ENCODE data around the gene PRPF40A. TPM values are rescaled to one million over a fixed set of nuclear protein-coding genes. Genes with fewer than 3 reads are reported as not detected.

The PRPF40A gene
- total RNA-seq, 2 donors from 2014 or later = 190 to 222 TPM

GRCh38 chr2:152762202-152762601 is 44.9 kb upstream of the PRPF40A start:
- H3K27ac Mint-ChIP-seq = peak overlapping the region; percentile 92
- H3K36me3 ChIP-seq (ENCODE audit: control insufficient read depth, insufficient read depth, low read length) = peaks cover 49% of the 10 kb centered on the region
- H3K36me3 Mint-ChIP-seq (ENCODE audit: low read depth) = peaks cover 48% of the 10 kb centered on the region
- H3K4me3 Mint-ChIP-seq = no peak overlapping the region
- peaks cover 15% of the 10 kb centered on the region for H3K9me3 ChIP-seq (ENCODE audit: control insufficient read depth, low read length)
- H3K9me3 Mint-ChIP-seq = no peaks in the 10 kb centered on the region
- H3K27me3 ChIP-seq (ENCODE audit: control insufficient read depth, insufficient read depth, low read length, poor library complexity, severe bottlenecking) = no peaks in the 10 kb centered on the region
- H3K4me3 ChIP-seq (ENCODE audit: low read length) = no peak overlapping the region
- H3K9ac ChIP-seq (ENCODE audit: extremely low read depth, low read length, poor library complexity, severe bottlenecking) = no peak overlapping the region
- H3K27me3 Mint-ChIP-seq (ENCODE audit: insufficient read depth) = no peaks in the 10 kb centered on the region
- WGBS, 2 experiments (ENCODE audit: insufficient coverage in 1 of 2, insufficient read length in 1 of 2) = 26 to 38% methylated on average over 3 to 4 of the region's 5 CpGs
- no peak for TF ChIP-seq CTCF (conservative IDR thresholded peaks at IDR 0.05)
- H3K4me1 ChIP-seq (ENCODE audit: control insufficient read depth, insufficient read depth, low read length) = peaks cover 2% of the 10 kb centered on the region
- H3K4me1 Mint-ChIP-seq = peaks cover 25% of the 10 kb centered on the region
- peak overlapping the region; percentile 25 for H3K27ac ChIP-seq (ENCODE audit: low read depth, low read length)
- peak; percentile 70 for DNase-seq

DNA sequence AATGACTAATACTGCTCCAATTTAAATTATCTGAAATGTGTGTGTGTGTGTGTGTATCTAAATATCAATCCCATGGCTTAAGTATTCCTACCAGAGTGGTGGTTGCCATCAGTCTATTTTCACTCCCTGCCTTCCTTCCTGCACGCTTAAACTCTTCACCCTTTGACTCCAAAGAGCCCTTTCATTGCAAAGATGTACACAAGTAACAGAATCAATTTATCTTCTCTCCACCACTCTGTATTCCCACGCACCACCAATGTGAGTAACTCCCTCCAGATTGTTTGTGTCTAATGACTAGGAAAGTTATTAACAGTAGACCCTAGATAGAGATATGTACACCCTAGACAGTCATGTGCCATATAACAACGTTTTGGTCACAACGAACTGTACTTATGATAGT is 44.0 kb upstream of the PRPF40A start:
- DNase-seq = no peak
- no peak for TF ChIP-seq CTCF (conservative IDR thresholded peaks at IDR 0.05)
- H3K27ac ChIP-seq (ENCODE audit: low read depth, low read length) = no peak overlapping the region
- H3K4me3 ChIP-seq (ENCODE audit: low read length) = no peak overlapping the region
- Mint-ChIP-seq H3K4me3 (no peak overlapping the region), H3K4me1 (peaks cover 25% of the 10 kb centered on the region), H3K27ac (peak overlapping the region; percentile 23), H3K36me3 (ENCODE audit: low read depth) (peaks cover 58% of the 10 kb centered on the region), H3K9me3 (no peaks in the 10 kb centered on the region), H3K27me3 (ENCODE audit: insufficient read depth) (no peaks in the 10 kb centered on the region)
- peaks cover 15% of the 10 kb centered on the region for H3K9me3 ChIP-seq (ENCODE audit: control insufficient read depth, low read length)
- H3K27me3 ChIP-seq (ENCODE audit: control insufficient read depth, insufficient read depth, low read length, poor library complexity, severe bottlenecking) = no peaks in the 10 kb centered on the region
- 89 to 95% methylated on average over 3 to 4 of the region's 4 CpGs for WGBS, 2 experiments (ENCODE audit: insufficient coverage in 1 of 2, insufficient read length in 1 of 2)
- H3K4me1 ChIP-seq (ENCODE audit: control insufficient read depth, insufficient read depth, low read length) = peaks cover 2% of the 10 kb centered on the region
- no peak overlapping the region for H3K9ac ChIP-seq (ENCODE audit: extremely low read depth, low read length, poor library complexity, severe bottlenecking)
- peaks cover 58% of the 10 kb centered on the region for H3K36me3 ChIP-seq (ENCODE audit: control insufficient read depth, insufficient read depth, low read length)

DNA sequence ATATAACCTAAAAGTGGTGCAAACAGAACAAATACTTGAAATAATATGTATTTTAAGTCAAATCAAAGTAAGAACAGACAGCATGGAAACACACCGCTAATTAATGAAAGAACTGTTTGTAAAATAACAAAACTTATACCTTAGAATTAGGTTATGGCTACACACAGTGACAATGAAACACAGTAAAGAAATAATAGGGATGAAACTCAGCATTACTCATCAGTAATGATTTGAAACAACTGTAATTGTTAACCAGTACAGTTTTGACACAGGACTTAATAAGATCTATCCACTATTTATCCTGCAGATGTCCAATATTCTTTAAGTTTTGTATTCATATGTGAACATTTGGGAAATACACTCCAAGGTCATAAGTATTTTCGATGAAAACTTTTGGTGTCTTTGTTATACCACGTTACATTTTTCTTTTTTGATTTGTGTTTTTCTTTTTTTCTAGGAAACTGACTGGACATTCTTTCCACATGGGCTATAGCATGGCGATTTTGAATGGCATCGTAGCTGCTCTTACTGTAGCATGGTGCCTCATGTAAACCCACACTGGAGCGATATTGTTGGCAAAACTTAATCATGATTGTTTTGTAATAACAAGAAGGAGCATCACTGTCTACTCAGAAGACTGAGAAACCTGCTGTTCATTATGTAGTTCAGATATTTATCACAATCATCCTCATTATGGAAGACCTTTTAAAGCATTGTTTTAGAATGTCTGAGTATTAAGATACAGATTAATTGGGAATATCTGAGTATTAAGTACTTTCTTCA is 42.2 kb upstream of the PRPF40A start:
- peaks cover 2% of the 10 kb centered on the region for H3K4me1 ChIP-seq (ENCODE audit: control insufficient read depth, insufficient read depth, low read length)
- H3K36me3 ChIP-seq (ENCODE audit: control insufficient read depth, insufficient read depth, low read length) = peaks cover 67% of the 10 kb centered on the region
- no peak for TF ChIP-seq CTCF (conservative IDR thresholded peaks at IDR 0.05)
- no peak overlapping the region for H3K4me3 ChIP-seq (ENCODE audit: low read length)
- Mint-ChIP-seq H3K36me3 (ENCODE audit: low read depth) (peaks cover 67% of the 10 kb centered on the region), H3K4me3 (no peak overlapping the region), H3K27me3 (ENCODE audit: insufficient read depth) (no peaks in the 10 kb centered on the region), H3K27ac (no peak overlapping the region), H3K9me3 (no peaks in the 10 kb centered on the region), H3K4me1 (peaks cover 25% of the 10 kb centered on the region)
- WGBS, 2 experiments (ENCODE audit: insufficient coverage in 1 of 2, insufficient read length in 1 of 2) = 94 to 100% methylated on average over 3 to 6 of the region's 6 CpGs
- peaks cover 19% of the 10 kb centered on the region for H3K9me3 ChIP-seq (ENCODE audit: control insufficient read depth, low read length)
- no peak for DNase-seq
- H3K9ac ChIP-seq (ENCODE audit: extremely low read depth, low read length, poor library complexity, severe bottlenecking) = no peak overlapping the region
- no peak overlapping the region for H3K27ac ChIP-seq (ENCODE audit: low read depth, low read length)
- H3K27me3 ChIP-seq (ENCODE audit: control insufficient read depth, insufficient read depth, low read length, poor library complexity, severe bottlenecking) = no peaks in the 10 kb centered on the region

Measured in endodermal cell (in vitro differentiated cells).